ENCODE results near the gene ESRP2. TPM values are rescaled to one million over a fixed set of nuclear protein-coding genes. Genes with fewer than 3 reads are reported as not detected.

The ESRP2 gene
- total and polyA plus RNA-seq, 9 of the 15 experiments (the other 6 are each of a cell fraction or from before 2014, with no cell fraction given): 0.05 to 0.15 (median 0.07) TPM; not detected in 6

DNA sequence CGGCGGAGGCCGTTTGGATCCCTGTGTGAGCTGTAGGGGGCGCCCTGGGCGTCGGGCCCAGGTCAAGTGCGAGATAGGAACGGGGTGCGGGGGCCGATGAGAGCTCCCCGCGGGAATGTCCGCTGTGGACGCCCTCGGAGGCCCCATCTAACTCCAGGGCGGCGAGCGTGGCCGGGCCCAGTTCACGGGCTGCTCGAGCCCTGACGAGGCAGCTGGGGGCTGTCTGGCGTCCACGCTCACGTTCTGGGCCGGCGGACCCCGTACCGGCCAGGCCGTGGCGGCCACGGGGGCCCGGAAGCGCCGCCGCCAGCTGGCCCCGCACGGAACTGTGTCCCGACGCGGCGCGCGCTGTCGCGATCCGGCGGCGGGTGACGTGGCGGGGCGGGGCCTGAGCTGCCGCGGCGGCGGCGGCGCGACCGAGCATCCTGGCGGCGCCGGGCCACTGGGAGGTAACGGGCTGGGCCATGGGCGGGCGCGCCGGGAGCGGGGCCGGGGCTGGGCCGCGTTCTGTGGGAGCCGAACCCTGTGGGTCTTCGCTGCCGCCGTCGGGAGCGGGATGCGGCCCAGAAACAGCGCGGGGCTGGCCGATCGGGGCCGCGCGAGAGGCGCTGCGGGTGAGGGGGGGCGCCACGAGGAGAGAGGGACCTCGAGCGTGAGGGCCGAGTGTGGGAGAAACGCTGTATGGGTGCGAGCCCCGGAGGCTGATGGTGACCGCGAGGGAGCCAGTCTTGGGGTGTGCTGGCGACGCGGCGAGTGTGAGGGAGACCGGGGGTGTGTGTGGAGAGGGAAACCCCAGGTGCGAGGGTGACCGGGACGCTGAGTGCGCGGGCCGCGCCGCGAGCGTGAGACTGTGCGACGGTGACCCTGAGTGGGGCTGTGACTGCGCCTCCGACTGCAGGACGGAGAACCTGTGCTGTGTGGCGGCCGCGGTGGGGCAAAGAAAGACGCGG, 28.5 kb upstream of the ESRP2 start, which contains the start of gene SLC7A6 (continued):
- TF ChIP-seq, protein P1, sequence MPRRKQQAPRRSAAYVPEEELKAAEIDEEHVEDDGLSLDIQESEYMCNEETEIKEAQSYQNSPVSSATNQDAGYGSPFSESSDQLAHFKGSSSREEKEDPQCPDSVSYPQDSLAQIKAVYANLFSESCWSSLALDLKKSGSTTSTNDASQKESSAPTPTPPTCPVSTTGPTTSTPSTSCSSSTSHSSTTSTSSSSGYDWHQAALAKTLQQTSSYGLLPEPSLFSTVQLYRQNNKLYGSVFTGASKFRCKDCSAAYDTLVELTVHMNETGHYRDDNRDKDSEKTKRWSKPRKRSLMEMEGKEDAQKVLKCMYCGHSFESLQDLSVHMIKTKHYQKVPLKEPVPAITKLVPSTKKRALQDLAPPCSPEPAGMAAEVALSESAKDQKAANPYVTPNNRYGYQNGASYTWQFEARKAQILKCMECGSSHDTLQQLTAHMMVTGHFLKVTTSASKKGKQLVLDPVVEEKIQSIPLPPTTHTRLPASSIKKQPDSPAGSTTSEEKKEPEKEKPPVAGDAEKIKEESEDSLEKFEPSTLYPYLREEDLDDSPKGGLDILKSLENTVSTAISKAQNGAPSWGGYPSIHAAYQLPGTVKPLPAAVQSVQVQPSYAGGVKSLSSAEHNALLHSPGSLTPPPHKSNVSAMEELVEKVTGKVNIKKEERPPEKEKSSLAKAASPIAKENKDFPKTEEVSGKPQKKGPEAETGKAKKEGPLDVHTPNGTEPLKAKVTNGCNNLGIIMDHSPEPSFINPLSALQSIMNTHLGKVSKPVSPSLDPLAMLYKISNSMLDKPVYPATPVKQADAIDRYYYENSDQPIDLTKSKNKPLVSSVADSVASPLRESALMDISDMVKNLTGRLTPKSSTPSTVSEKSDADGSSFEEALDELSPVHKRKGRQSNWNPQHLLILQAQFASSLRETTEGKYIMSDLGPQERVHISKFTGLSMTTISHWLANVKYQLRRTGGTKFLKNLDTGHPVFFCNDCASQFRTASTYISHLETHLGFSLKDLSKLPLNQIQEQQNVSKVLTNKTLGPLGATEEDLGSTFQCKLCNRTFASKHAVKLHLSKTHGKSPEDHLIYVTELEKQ (CRISPR knock-in tag; IDR thresholded peaks at IDR 0.05): no peak
- peak; percentile 95 for TF ChIP-seq ZFX (CRISPR knock-in tag; IDR thresholded peaks at IDR 0.05)
- TF ChIP-seq TEAD2 (tag; IDR thresholded peaks at IDR 0.05): no peak
- no peak for TF ChIP-seq ZNF12 (CRISPR knock-in tag; IDR thresholded peaks at IDR 0.05)
- TF ChIP-seq STAT5A (IDR thresholded peaks at IDR 0.05; ENCODE audit: borderline replicate concordance, low read length): no peak
- peak; percentile 29; the same call in 1 of the 2 replicates for TF ChIP-seq SOX6 (IDR thresholded peaks at IDR 0.05)
- TF ChIP-seq NR2F6 (CRISPR knock-in tag; IDR thresholded peaks at IDR 0.05): no peak
- TF ChIP-seq ZZZ3 (IDR thresholded peaks at IDR 0.05): no peak
- no peak for TF ChIP-seq ZC3H11A (IDR thresholded peaks at IDR 0.05; ENCODE audit: low read depth, low read length)
- TF ChIP-seq BRF1 (IDR thresholded peaks at IDR 0.05; ENCODE audit: borderline replicate concordance, extremely low read depth, insufficient read length): no peak
- TF ChIP-seq DACH1 (IDR thresholded peaks at IDR 0.05; ENCODE audit: partially characterized antibody): peak; percentile 50
- TF ChIP-seq FOXM1 (IDR thresholded peaks at IDR 0.05; ENCODE audit: low read depth): no peak
- TF ChIP-seq FOXM1 (CRISPR knock-in tag; IDR thresholded peaks at IDR 0.05; ENCODE audit: low read depth): peak; percentile 33
- TF ChIP-seq, protein P2, sequence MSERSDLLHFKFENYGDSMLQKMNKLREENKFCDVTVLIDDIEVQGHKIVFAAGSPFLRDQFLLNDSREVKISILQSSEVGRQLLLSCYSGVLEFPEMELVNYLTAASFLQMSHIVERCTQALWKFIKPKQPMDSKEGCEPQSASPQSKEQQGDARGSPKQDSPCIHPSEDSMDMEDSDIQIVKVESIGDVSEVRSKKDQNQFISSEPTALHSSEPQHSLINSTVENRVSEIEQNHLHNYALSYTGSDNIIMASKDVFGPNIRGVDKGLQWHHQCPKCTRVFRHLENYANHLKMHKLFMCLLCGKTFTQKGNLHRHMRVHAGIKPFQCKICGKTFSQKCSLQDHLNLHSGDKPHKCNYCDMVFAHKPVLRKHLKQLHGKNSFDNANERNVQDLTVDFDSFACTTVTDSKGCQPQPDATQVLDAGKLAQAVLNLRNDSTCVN (CRISPR knock-in tag; IDR thresholded peaks at IDR 0.05): no peak
- TF ChIP-seq RAD21 (CRISPR knock-in tag; conservative IDR thresholded peaks at IDR 0.05 in 1 of 2, IDR thresholded peaks at IDR 0.05 in 1 of 2): peak; percentile 46 to 68
- TF ChIP-seq TAF1 (IDR thresholded peaks at IDR 0.05; ENCODE audit: control insufficient read depth, extremely low read depth, insufficient read depth, low read length, severe bottlenecking): peak; percentile 49
- peak; percentile 89; the same call in 1 of the 2 replicates for TF ChIP-seq MTA3 (IDR thresholded peaks at IDR 0.05; ENCODE audit: borderline replicate concordance)
- TF ChIP-seq GTF2F1 (IDR thresholded peaks at IDR 0.05; ENCODE audit: low read depth, low read length): no peak
- 0 out of 2 replicates have a peak, but pooled peaks have one; percentile 55 for TF ChIP-seq E2F3 (CRISPR knock-in tag; IDR thresholded peaks at IDR 0.05)
- peak; percentile 73 for TF ChIP-seq SIN3B (IDR thresholded peaks at IDR 0.05; ENCODE audit: low read depth)
- TF ChIP-seq ZNF121 (CRISPR knock-in tag; conservative IDR thresholded peaks at IDR 0.05): 0 out of 2 replicates have a peak, but pooled peaks have one; percentile 28
- TF ChIP-seq MAFF (IDR thresholded peaks at IDR 0.05; ENCODE audit: low read length): no peak

Data from K562 (cell line).